ENCODE data around the gene LRRFIP1.
A peak's percentile ranks its signal among the peaks of the same experiment; 100 is the strongest.
"Not testable (repeated sequence)": the region's sequence is repeated elsewhere in the genome, so short reads cannot be mapped to it uniquely, and the experiment has no call there.

LRRFIP1 gene

DNA sequence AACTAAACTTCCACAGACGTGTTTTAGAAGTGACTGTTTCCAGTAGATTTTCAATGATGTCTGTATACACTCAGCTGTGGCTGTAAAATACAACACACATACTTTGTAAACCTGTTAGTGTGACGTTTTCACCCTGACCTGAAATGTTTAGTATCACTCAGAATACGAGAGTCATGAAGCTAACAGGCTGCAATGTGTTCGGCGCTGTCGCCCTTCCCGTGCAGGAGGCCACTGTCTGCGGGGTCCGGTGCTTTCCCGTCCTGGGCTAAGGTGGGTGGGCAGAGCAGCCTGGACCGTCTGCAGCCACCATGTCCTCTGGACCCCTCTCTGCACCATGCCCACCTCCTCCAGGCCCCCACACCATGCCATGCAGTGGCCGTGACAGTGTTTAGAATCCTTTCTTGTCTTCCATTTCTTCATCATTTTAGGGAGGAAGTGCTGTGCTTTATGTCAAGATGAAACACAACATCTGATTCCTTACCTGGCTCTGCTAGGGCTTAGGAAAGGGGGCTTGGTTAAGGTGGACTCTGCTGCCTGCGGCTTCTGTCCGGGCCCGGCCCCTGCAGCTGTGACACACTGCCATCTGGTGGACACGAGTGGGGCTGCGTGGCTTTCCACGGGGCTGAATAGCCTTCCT is 117.3 kb downstream of the LRRFIP1 start:
- no peak for DNase-seq (ENCODE audit: low read depth)
- TF ChIP-seq, protein P1, sequence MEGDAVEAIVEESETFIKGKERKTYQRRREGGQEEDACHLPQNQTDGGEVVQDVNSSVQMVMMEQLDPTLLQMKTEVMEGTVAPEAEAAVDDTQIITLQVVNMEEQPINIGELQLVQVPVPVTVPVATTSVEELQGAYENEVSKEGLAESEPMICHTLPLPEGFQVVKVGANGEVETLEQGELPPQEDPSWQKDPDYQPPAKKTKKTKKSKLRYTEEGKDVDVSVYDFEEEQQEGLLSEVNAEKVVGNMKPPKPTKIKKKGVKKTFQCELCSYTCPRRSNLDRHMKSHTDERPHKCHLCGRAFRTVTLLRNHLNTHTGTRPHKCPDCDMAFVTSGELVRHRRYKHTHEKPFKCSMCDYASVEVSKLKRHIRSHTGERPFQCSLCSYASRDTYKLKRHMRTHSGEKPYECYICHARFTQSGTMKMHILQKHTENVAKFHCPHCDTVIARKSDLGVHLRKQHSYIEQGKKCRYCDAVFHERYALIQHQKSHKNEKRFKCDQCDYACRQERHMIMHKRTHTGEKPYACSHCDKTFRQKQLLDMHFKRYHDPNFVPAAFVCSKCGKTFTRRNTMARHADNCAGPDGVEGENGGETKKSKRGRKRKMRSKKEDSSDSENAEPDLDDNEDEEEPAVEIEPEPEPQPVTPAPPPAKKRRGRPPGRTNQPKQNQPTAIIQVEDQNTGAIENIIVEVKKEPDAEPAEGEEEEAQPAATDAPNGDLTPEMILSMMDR (conservative IDR thresholded peaks at IDR 0.05; ENCODE audit: low read depth, low read length): peak; percentile 95
- H3K4me3 ChIP-seq (ENCODE audit: low read length): no peak overlapping the region

DNA sequence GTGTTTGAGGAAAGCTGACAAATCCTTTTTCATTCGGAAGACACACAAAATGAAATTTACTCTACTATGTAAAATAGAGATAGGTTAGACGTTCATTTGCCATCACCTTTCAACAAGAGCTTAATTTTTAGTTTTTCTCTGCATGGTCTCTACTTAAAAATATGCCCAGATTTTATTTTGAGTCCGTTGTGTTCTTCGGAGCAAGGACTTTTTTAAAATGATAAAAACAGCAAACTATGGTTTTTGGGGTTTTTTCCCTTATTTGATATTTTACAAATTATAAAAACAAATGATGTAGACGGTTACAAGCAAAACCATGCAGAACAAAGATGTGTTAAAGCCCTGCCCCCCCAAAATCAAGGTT is 117.8 kb downstream of the LRRFIP1 start:
- TF ChIP-seq, protein P1 (conservative IDR thresholded peaks at IDR 0.05; ENCODE audit: low read depth, low read length): no peak

DNA sequence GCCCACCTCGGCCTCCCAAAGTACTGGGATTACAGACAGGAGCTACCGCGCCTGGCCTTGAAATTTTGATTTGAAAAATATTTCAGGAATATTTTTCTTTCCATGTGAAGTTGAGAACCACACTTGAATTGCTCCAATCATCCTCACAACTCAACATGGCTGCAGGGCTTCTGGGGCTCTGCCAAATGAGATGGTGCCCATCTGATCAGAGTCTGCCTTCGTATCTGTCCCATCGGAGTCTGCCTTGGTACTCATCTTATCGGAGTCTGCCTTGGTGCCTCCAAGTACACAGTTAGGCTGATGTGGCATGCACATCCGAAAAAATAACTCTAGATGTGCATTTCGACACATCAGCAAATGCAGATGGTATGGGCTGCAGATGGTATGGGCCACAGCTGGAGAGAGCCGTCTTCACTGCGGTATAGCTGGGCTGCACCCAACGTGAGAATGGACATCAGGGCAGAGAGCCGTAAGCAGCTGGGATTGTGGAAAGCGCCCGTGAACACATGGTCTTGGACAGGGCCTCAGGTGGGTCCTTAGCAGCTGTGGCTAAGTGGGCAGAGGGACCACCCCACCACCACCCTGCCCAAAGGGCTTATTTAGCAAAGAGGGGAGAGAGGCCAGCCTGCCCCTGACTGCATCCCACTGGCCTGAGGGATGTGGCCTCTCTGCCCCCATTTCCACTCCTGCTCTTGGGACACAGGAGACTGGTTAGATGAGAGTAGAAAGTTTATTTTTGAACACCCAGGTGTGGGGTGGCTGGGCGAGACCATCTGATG is 119.1 kb downstream of the LRRFIP1 start:
- no peak overlapping the region for H3K4me3 ChIP-seq (ENCODE audit: low read length)
- TF ChIP-seq, protein P1 (conservative IDR thresholded peaks at IDR 0.05; ENCODE audit: low read depth, low read length): no peak
- no peak for DNase-seq (ENCODE audit: low read depth)

More for the DNA sequence above, 117.8 kb downstream of the LRRFIP1 start:
- DNase-seq (ENCODE audit: low read depth): no peak
- no peak overlapping the region for H3K4me3 ChIP-seq (ENCODE audit: low read length)

DNA sequence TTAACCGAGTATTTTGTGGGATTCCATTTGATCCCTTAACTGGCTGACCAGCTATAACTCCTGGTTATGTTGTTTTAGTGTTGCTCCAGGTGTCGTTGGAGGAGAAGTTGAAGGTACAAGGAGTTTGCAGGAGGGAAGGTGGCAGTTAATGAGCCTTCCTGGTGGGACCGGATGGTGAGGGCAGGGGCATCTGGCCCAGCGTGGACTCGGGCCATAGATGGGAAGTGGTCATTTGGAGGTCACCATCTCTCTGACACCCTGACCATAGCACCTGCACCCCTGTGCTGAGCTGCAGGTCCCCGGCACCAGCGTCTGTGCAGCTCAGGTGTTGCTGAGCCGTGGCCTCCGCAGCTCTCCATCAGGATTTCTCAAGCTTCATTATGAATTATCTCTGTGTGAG is 119.8 kb downstream of the LRRFIP1 start:
- DNase-seq (ENCODE audit: low read depth): no peak
- TF ChIP-seq, protein P1 (conservative IDR thresholded peaks at IDR 0.05; ENCODE audit: low read depth, low read length): no peak
- H3K4me3 ChIP-seq (ENCODE audit: low read length): no peak overlapping the region

DNA sequence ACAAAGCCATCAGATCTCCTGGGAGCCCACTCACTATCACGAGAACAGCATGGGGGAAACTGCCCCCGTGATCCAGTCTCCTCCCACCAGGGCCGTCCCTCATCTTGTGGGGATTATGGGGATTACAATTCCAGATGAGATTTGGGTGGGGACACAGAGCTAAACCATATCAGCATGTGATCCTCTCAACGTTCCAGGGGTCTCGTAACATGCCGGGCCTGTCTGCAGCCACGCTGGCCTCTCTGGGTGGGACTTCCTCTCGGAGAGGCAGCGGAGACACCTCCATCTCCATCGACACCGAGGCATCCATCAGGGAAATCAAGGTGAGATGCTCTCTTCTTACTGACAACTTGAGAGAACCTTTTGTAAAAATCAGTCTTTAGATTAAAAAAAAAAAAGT is 121.6 kb downstream of the LRRFIP1 start:
- H3K4me3 ChIP-seq (ENCODE audit: low read length): no peak overlapping the region
- DNase-seq (ENCODE audit: low read depth): no peak
- TF ChIP-seq, protein P1 (conservative IDR thresholded peaks at IDR 0.05; ENCODE audit: low read depth, low read length): no peak

DNA sequence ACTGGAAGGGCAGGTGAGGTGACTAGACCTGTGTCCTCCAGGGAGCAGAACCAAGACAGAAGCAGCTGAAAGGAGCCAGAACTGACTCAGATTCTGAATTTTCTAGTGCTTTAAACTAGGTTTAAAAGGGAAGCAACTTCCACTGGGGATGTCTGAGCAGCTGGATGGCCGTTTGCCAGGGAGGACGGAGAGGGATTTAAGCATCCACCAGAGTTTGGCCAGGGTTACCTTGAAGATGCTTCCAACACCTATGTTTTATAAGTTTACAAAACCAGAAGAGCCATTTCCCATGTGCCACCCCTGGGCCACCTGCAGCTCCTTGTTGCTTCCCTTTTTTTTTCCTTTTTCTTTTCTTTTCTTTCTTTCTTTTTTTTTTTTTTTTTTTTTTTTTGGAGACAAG is 122.6 kb downstream of the LRRFIP1 start:
- DNase-seq (ENCODE audit: low read depth): no peak
- TF ChIP-seq, protein P1 (conservative IDR thresholded peaks at IDR 0.05; ENCODE audit: low read depth, low read length): no peak
- H3K4me3 ChIP-seq (ENCODE audit: low read length): no peak overlapping the region

DNA sequence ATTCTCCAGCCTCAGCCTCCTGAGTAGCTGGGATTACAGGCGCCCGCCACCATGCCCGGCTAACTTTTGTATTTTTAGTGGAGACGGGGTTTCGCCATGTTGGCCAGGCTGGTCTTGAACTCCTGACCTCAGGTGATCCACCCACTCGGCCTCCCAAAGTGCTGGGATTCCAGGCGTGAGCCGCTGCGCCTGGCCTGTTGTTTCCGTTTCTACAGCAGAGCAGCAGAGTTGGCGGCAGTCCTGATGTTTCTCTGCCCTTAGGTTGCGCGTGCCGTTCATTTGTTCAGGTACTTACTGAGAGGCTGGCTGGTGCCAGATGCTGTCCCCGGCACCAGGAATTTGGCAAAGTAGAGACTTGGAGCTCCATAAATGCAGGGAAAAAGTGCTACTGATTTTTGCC is 123.1 kb downstream of the LRRFIP1 start:
- not testable (repeated sequence) for DNase-seq (ENCODE audit: low read depth); H3K4me3 ChIP-seq (ENCODE audit: low read length)
